ENCODE data around the gene KCTD2.

DNA sequence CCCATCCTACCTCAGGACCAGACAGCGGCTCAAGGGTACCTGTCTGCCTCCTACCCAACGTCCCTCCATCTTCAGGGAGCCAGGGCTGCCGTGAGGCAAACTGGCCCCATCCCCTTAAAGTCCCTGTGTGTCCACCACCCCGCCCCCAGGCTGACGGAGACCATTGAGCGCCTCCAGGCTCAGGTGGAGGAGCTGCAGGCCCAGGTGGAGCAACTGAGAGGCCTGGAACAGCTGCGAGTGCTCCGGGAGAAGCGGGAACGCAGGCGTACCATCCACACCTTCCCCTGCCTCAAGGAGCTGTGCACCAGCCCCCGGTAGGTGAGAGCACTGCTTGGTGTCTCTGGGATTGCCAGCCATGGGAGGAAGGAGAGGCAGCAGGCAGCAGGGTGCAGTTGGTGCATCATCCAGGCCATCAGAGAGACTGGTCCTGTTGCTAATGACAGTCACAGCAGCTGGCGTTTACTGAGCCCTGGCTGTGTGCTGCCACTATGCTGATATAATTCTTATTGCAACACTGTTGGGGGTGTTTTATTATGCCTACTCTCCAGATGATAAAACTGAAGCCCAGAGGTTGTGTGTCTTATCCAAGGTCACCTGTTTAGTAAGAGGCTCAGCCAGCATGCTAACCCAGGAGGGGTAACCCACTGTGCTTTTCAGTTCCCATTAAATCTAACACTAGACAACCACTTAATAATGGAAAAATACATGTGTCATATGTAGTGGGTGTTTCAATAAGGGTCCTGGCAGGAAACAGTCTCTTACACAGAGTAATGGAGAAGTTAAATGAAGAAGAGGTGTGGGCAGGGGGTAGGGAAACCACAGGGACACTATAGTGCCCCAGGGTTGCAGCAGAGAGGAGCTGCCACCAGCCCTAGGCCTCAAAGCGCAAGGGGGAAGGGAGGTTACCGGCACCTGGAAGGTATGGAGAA, 44.8 kb upstream of the KCTD2 start:
- no peak for TF ChIP-seq POLR2A (IDR thresholded peaks at IDR 0.05)
- TF ChIP-seq, protein P1, sequence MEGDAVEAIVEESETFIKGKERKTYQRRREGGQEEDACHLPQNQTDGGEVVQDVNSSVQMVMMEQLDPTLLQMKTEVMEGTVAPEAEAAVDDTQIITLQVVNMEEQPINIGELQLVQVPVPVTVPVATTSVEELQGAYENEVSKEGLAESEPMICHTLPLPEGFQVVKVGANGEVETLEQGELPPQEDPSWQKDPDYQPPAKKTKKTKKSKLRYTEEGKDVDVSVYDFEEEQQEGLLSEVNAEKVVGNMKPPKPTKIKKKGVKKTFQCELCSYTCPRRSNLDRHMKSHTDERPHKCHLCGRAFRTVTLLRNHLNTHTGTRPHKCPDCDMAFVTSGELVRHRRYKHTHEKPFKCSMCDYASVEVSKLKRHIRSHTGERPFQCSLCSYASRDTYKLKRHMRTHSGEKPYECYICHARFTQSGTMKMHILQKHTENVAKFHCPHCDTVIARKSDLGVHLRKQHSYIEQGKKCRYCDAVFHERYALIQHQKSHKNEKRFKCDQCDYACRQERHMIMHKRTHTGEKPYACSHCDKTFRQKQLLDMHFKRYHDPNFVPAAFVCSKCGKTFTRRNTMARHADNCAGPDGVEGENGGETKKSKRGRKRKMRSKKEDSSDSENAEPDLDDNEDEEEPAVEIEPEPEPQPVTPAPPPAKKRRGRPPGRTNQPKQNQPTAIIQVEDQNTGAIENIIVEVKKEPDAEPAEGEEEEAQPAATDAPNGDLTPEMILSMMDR (IDR thresholded peaks at IDR 0.05) = no peak

All from lower leg skin (tissue), 3 donors.